H1 (cell line): Measurements from ENCODE around the gene TXNDC5. TPM values are rescaled to one million over a fixed set of nuclear protein-coding genes. Genes with fewer than 3 reads are reported as not detected.

Source experiments
- KDM1A ChIP-seq: fragments of 200-600, 300-600 bp; sonication (generic); IDR thresholded peaks from 2 replicates; pipeline ENCODE4 v1.7.1; 2016; ENCODE audit warnings: mild to moderate bottlenecking, low read length, borderline replicate concordance
- RAD21 ChIP-seq, 2 experiments: IDR thresholded peaks in 1 of 2; conservative IDR thresholded peaks in 1 of 2; 2 replicates each; pipeline ENCODE4 v1.6.1; 2011; ENCODE audit warnings: low read depth in 2 of 2, low read length in 2 of 2, improper control_type of control experiment in 1 of 2, inconsistent platforms in 1 of 2, mild to moderate bottlenecking in 1 of 2, moderate library complexity in 1 of 2
- polyA plus RNA-seq, 7 experiments: library from polyadenylated mRNA; depleted of rRNA in 3 of 7; stranded (reverse) in 5 of 7; unstranded in 2 of 7; fragments of >200 nt in 5 of 7; fragments of 200-250 nt in 2 of 7; gene quantifications; 1 replicate in 5 of 7; 2 replicates in 1 of 7; 4 replicates in 1 of 7; pipeline versions ENCODE4 v1.2.1 to v1.2.3, GENCODE V29; 2011 to 2013; ENCODE audit warnings: missing spikeins in 2 of 7, mixed read lengths in 2 of 7
- total RNA-seq: library from RNA; stranded (reverse); fragmentation: NEBNext Ultra II Directional; extraction: Animal tissue kit (Norgen Biotek cat#: 25700); gene quantifications from 2 replicates; pipeline ENCODE4 v1.2.1, GENCODE V29; 2021

Gene TXNDC5
- total and polyA plus RNA-seq, 2 of the 8 experiments (the other 6 are each of a cell fraction or from before 2014, with no cell fraction given) = 114 to 172 TPM

DNA sequence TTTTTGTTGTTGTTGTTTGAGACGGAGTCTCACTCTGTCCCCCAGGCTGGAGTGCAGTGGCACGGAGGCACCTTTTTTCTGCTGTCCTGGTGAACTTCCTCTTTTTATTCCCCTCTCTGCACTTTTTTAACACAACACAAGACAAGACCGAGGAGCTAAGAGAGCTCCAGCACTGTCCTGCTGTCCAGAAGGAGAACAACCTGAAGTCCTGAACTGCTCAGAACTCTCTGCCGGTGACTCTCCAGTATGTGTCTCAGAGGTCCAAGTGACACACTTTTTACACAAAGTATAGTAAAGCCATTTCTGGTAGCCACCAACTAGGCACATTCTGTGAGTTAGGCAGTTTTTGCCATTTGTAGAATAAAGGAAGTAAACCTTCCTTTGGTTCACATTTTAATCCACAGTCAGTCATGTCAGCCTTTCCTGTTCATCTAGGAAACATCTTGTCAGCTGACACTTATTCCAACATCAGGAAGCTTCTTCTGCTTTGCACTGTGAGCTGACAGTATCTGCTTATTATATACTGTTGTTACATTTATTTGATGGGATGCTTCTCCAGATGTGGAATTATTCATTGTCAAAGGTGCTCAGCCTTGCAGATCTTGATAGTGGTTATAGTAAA lies 28.1 kb upstream of the TXNDC5 start (continued):
- TF ChIP-seq RAD21 (IDR thresholded peaks at IDR 0.05 in 1 of 2, conservative IDR thresholded peaks at IDR 0.05 in 1 of 2; ENCODE audit: low read depth in 2 of 2, low read length in 2 of 2) = no peak
- TF ChIP-seq KDM1A = no peak
- TF ChIP-seq, all 59 proteins: peak for 0
